HepG2 (cell line): ENCODE measurements around the gene LGR6. TPM values are rescaled to one million over a fixed set of nuclear protein-coding genes. Genes with fewer than 3 reads are reported as not detected.

Experiments
- ATAC-seq: fragments of 200-7000 bp; cut with Tn5 transposase; 3 replicates; pipeline ENCODE4 v1.9.1; 2020; ENCODE audit warnings: mild to moderate bottlenecking, moderate library complexity
- BruUV-seq: library from RNA; stranded (reverse); fragments of 400-500 nt; replicated peaks from 2 replicates; lab custom pipeline; 2021; lab: Mats Ljungman, UMichigan
- CTCF ChIA-PET: fragments of 300-600 bp; formaldehyde crosslinking; extraction: SDS; loops from one replicate; lab custom pipeline; 2021; ENCODE audit warnings: low total read pairs, inconsistent platforms, low intra/inter-chr PET ratio; lab: Yijun Ruan, JAX
- POLR2A ChIA-PET: fragments of 350-600 bp; sonication (Branson Sonifier 250); formaldehyde crosslinking; loops from one replicate; lab custom pipeline; 2020; ENCODE audit warnings: antibody characterized with exemption, inconsistent platforms; lab: Yijun Ruan, JAX
- DNase-seq: peaks from one replicate; pipeline ENCODE4 v3.0.0-alpha.2; 2015; ENCODE audit warnings: low spot score
- FAIRE-seq: peaks from 3 replicates; lab custom pipeline; 2011; peaks lifted over from hg19 to GRCh38; lab: Jason Lieb, UNC
- H2AFZ ChIP-seq: one replicate; pipeline ENCODE4 v1.6.1; 2011; ENCODE audit warnings: low read length, inconsistent platforms
- H3K27ac ChIP-seq: fragments of 300-600 bp; 3 replicates; pipeline ENCODE4 v1.8.0; 2011; ENCODE audit warnings: mixed run types, mild to moderate bottlenecking, mixed read lengths, low read length, inconsistent platforms; ENCODE audit not compliant: insufficient read depth; ENCODE audit errors: extremely low read length
- H3K27me3 ChIP-seq, 2 experiments: fragments of 200-600 bp in 1 of 2; 2 replicates in 1 of 2; 3 replicates in 1 of 2; pipeline versions ENCODE4 v1.6.0 to v1.8.0; 2011; ENCODE audit warnings: low read length in 2 of 2, mild to moderate bottlenecking in 2 of 2, moderate library complexity in 2 of 2, inconsistent platforms in 1 of 2; ENCODE audit not compliant: insufficient read depth in 2 of 2, control insufficient read depth in 1 of 2
- H3K36me3 ChIP-seq, 2 experiments: fragments of 200-600 bp in 1 of 2; replicated peaks in 1 of 2; 2 replicates in 1 of 2; 3 replicates in 1 of 2; pipeline versions ENCODE4 v1.5.1 to v1.8.0; 2011; ENCODE audit warnings: low read length in 2 of 2, inconsistent platforms in 1 of 2; ENCODE audit not compliant: insufficient read depth in 2 of 2, control insufficient read depth in 1 of 2
- H3K4me1 ChIP-seq: 2 replicates; pipeline ENCODE4 v1.5.1; 2012; ENCODE audit warnings: low read length, inconsistent platforms; ENCODE audit not compliant: insufficient read depth
- H3K4me2 ChIP-seq: 2 replicates; pipeline ENCODE4 v1.6.0; 2011; ENCODE audit warnings: low read depth, low read length, inconsistent platforms
- H3K4me3 ChIP-seq, 3 experiments: fragments of 200-600 bp in 1 of 3; sonication (generic), shearing (Covaris generic) in 1 of 3; replicated peaks in 1 of 3; 2 replicates each; pipeline ENCODE4 v1.5.1; 2011 to 2016; ENCODE audit warnings: low read length in 3 of 3, inconsistent platforms in 2 of 3, low read depth in 2 of 3, mild to moderate bottlenecking in 2 of 3, control low read depth in 1 of 3, mixed read lengths in 1 of 3; ENCODE audit not compliant: insufficient read depth in 1 of 3
- H3K79me2 ChIP-seq: one replicate; pipeline ENCODE4 v1.6.1; 2011; ENCODE audit warnings: low read length, inconsistent platforms; ENCODE audit not compliant: insufficient read depth
- H3K9ac ChIP-seq: 2 replicates; pipeline ENCODE4 v1.6.0; 2011; ENCODE audit warnings: mild to moderate bottlenecking, low read depth, low read length, inconsistent platforms; ENCODE audit not compliant: insufficient read depth
- H3K9me3 ChIP-seq: 2 replicates; pipeline ENCODE4 v1.5.1; 2012; ENCODE audit warnings: mild to moderate bottlenecking, low read length
- H4K20me1 ChIP-seq: 2 replicates; pipeline ENCODE4 v1.6.0; 2011; ENCODE audit warnings: inconsistent platforms, mild to moderate bottlenecking, low read length, moderate library complexity; ENCODE audit not compliant: insufficient read depth
- CREBL2 ChIP-seq: sonication (generic); formaldehyde crosslinking; IDR thresholded peaks from 2 replicates; pipeline ENCODE4 v1.8.1; 2023; ENCODE audit warnings: missing genetic modification reagents, mild to moderate bottlenecking, borderline replicate concordance
- DPF2 ChIP-seq: sonication (generic); formaldehyde crosslinking; IDR thresholded peaks from 2 replicates; pipeline ENCODE4 v1.4.0; 2020; ENCODE audit warnings: mild to moderate bottlenecking, low read depth, missing genetic modification reagents, borderline replicate concordance
- GRHL1 ChIP-seq: sonication (generic); formaldehyde crosslinking; conservative IDR thresholded peaks from 2 replicates; pipeline ENCODE4 v1.8.0; 2022; ENCODE audit warnings: missing genetic modification reagents
- HNF1A ChIP-seq, 2 experiments: sonication (generic) in 1 of 2; formaldehyde crosslinking in 1 of 2; IDR thresholded peaks; 2 replicates each; pipeline versions ENCODE4 v1.4.0 to v1.6.1; 2016 to 2020; ENCODE audit warnings: borderline replicate concordance in 1 of 2, low read depth in 1 of 2, mild to moderate bottlenecking in 1 of 2, missing genetic modification reagents in 1 of 2
- NFIB ChIP-seq: sonication (generic); formaldehyde crosslinking; IDR thresholded peaks from 2 replicates; pipeline ENCODE4 v1.9.0; 2021; ENCODE audit warnings: missing genetic modification reagents, mild to moderate bottlenecking, borderline replicate concordance
- SIX4 ChIP-seq: sonication (generic); formaldehyde crosslinking; IDR thresholded peaks from 2 replicates; pipeline ENCODE4 v1.4.0; 2020; ENCODE audit warnings: missing genetic modification reagents
- SP1 ChIP-seq, 2 experiments: fragments of 450-650 bp in 1 of 2; sonication (generic) in 1 of 2; formaldehyde crosslinking in 1 of 2; IDR thresholded peaks; 2 replicates each; pipeline versions ENCODE4 v1.4.0 to v1.6.1; 2016 to 2020; ENCODE audit warnings: missing genetic modification reagents in 1 of 2
- TOE1 ChIP-seq: sonication (generic); formaldehyde crosslinking; IDR thresholded peaks from 2 replicates; pipeline ENCODE4 v1.4.0; 2020; ENCODE audit warnings: mild to moderate bottlenecking, missing genetic modification reagents
- ZFP36L1 ChIP-seq: sonication (generic); formaldehyde crosslinking; IDR thresholded peaks from 2 replicates; pipeline ENCODE4 v1.8.0; 2022; ENCODE audit warnings: mild to moderate bottlenecking, missing genetic modification reagents, moderate library complexity
- ZNF12 ChIP-seq: sonication (generic); formaldehyde crosslinking; IDR thresholded peaks from 2 replicates; pipeline ENCODE4 v1.5.0; 2020; ENCODE audit warnings: missing genetic modification reagents
- ZNF124 ChIP-seq: sonication (generic); formaldehyde crosslinking; IDR thresholded peaks from 2 replicates; pipeline ENCODE4 v1.4.0; 2020; ENCODE audit warnings: missing genetic modification reagents
- ZNF510 ChIP-seq: sonication (generic); formaldehyde crosslinking; IDR thresholded peaks from 2 replicates; pipeline ENCODE4 v1.4.0; 2020; ENCODE audit warnings: low read depth, mild to moderate bottlenecking, missing genetic modification reagents
- ZNF839 ChIP-seq: sonication (generic); formaldehyde crosslinking; IDR thresholded peaks from 2 replicates; pipeline ENCODE4 v1.4.0; 2020; ENCODE audit warnings: missing genetic modification reagents, mild to moderate bottlenecking, borderline replicate concordance
- WGBS: methylation state at CpG from one replicate; pipeline ENCODE4 v1.1.6; 2017; ENCODE audit warnings: low lambda C conversion rate; 5-methylcytosine and 5-hydroxymethylcytosine counted together
- in situ Hi-C: cut with HindIII; loops from 2 replicates; pipeline ENCODE4 v1.10.0; 2017; ENCODE audit warnings: low pct_unique_long_range_greater_than_20kb; ENCODE audit not compliant: extremely low pct_ligation_motif_present
- intact Hi-C: fragments of 100-400 bp; cut with micrococcal nuclease; formaldehyde crosslinking; loops from one replicate; pipeline ENCODE4 v1.10.0; 2022; ENCODE audit not compliant: unreplicated experiment
- polyA plus RNA-seq, 8 experiments: library from polyadenylated mRNA; depleted of rRNA in 3 of 8; stranded (reverse) in 7 of 8; unstranded in 1 of 8; fragments of >200 nt; fragmentation: Illumina TruSeq in 4 of 8; extraction: Trizol in 4 of 8; gene quantifications; 2 replicates each; pipeline versions ENCODE4 v1.2.1 to v1.2.3, GENCODE V29; 2011 to 2016; ENCODE audit warnings: low read depth in 4 of 8, missing spikeins in 1 of 8, mixed read lengths in 1 of 8; ENCODE audit not compliant: insufficient read depth in 1 of 8
- total RNA-seq, 5 experiments: library from RNA; depleted of rRNA; stranded (reverse); fragments of >200 nt; fragmentation: Illumina TruSeq; extraction: Trizol; gene quantifications; 2 replicates each; pipeline ENCODE4 v1.2.3, GENCODE V29; 2016; ENCODE audit warnings: low read depth in 1 of 5

Gene LGR6
- total and polyA plus RNA-seq, 2 of the 13 experiments (the other 11 are each of a cell fraction or from before 2014, with no cell fraction given) = 0.07 TPM; not detected in 1

- no peak for TF ChIP-seq NFIB (CRISPR knock-in tag)
- TF ChIP-seq HNF1A (IDR thresholded peaks at IDR 0.05; ENCODE audit: low read depth) = no peak
- no peak for TF ChIP-seq HNF1A (CRISPR knock-in tag; IDR thresholded peaks at IDR 0.05; ENCODE audit: borderline replicate concordance)
- TF ChIP-seq GRHL1 (CRISPR knock-in tag) = no peak
- TF ChIP-seq DPF2 (CRISPR knock-in tag) = no peak
- TF ChIP-seq ZNF839 (CRISPR knock-in tag) = no peak
Observed at GRCh38 chr1:202224453-202224852, 30.9 kb downstream of the LGR6 start (continued).

- Histone ChIP-seq H3K4me1 (peaks cover 25% of the 10 kb centered on the region), H3K79me2 (no peaks in the 10 kb centered on the region), H2AFZ (no peak overlapping the region), H3K9me3 (no peaks in the 10 kb centered on the region), H3K36me3 (no peaks in the 10 kb centered on the region), H3K9ac (no peak overlapping the region), H3K27ac (no peak overlapping the region), H4K20me1 (no peaks in the 10 kb centered on the region), H3K4me3 (no peak overlapping the region), H3K4me2 (no peak overlapping the region), H3K27me3 (peaks cover 7 to 36% of the 10 kb centered on the region in 2 experiments; a peak in 3 of 5 replicates)
- FAIRE-seq (no peak), DNase-seq (no peak), ATAC-seq (no peak)
- CTCF ChIA-PET = no interaction called here
- intact Hi-C loops = no loop called here
- POLR2A ChIA-PET = no interaction called here
- 45% methylated on average over 3 of the region's 5 CpGs for WGBS
- in situ Hi-C loops = no loop called here
- no TSS peak for BruUV-seq
- TF ChIP-seq ZNF510 (CRISPR knock-in tag) (no peak), ZNF12 (CRISPR knock-in tag) (no peak), SP1 (IDR thresholded peaks at IDR 0.05) (no peak), SP1 (CRISPR knock-in tag; IDR thresholded peaks at IDR 0.05) (no peak), SIX4 (CRISPR knock-in tag) (no peak), ZFP36L1 (CRISPR knock-in tag) (no peak), CREBL2 (no peak), ZNF124 (no peak), TOE1 (CRISPR knock-in tag) (no peak)
Observed at GRCh38 chr1:202225131-202225530, 31.5 kb downstream of the LGR6 start.
